ENCODE measurements around the gene MUL1. TPM values are rescaled to one million over a fixed set of nuclear protein-coding genes. Genes with fewer than 3 reads are reported as not detected.
A peak's percentile ranks its signal among the peaks of the same experiment; 100 is the strongest.

MUL1 gene
- polyA plus RNA-seq, 2 of the 4 experiments (the other 2 are of a cell fraction) = 20.0 to 24.5 TPM

DNA sequence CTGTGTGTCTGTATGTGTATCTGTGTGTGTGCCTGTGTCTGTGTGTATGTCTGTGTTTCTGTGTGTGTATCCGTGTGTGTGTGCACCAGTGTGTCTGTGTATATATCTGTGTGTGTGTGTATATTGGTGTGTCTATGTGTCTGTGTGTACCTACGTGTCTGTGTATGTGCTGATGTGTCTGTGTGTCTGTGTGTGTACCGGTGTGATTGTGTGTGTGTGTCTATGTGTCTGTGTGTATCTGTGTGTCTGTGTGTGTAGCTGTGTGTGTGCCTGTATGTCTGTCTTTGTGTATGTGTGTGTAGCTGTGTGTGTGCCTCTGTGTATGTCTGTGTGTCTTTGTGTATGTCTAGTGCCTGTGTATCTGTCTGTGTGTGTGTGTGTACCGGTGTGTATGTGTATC, 53.9 kb downstream of the MUL1 start:
- H3K4me2 ChIP-seq = no peak overlapping the region
- WGBS (ENCODE audit: missing lambda C conversion rate) = 58% methylated on average over 4 of the region's 4 CpGs
- no peak overlapping the region for H3K27ac ChIP-seq
- POLR2A ChIA-PET = no interaction called here
- H3K4me3 ChIP-seq = no peak overlapping the region
- no peaks in the 10 kb centered on the region for H3K9me3 ChIP-seq
- CTCF ChIA-PET = no interaction called here
- no peak for DNase-seq (ENCODE audit: low read depth in 1 of 2, low spot score in 1 of 2)
- no peak for FAIRE-seq
- ATAC-seq = no peak
- no peak for TF ChIP-seq NFE2L2 (conservative IDR thresholded peaks at IDR 0.05; ENCODE audit: low read length)
- no peak for TF ChIP-seq MAFK (IDR thresholded peaks at IDR 0.05; ENCODE audit: partially characterized antibody)
- no peaks in the 10 kb centered on the region for H3K4me1 ChIP-seq

GRCh38 chr1:20449735-20450311, 58.1 kb downstream of the MUL1 start:
- ChIA-PET CTCF (interaction anchor here (1.1 kb wide), 1 partner anchor 237 kb away, joined by 3 read pairs; no protein-coding TSS in a partner anchor), POLR2A (no interaction called here)
- 53% methylated on average over 4 of the region's 4 CpGs for WGBS (ENCODE audit: missing lambda C conversion rate)
- Histone ChIP-seq H3K4me2 (no peak overlapping the region), H3K9me3 (no peaks in the 10 kb centered on the region), H3K4me3 (no peak overlapping the region), H3K4me1 (peaks cover 5% of the 10 kb centered on the region; the same call in 1 of the 3 replicates), H3K27ac (no peak overlapping the region; a peak in 1 of 6 replicates)
- peak; percentile 73 for TF ChIP-seq MAFK (IDR thresholded peaks at IDR 0.05; ENCODE audit: partially characterized antibody)
- TF ChIP-seq, protein P1, sequence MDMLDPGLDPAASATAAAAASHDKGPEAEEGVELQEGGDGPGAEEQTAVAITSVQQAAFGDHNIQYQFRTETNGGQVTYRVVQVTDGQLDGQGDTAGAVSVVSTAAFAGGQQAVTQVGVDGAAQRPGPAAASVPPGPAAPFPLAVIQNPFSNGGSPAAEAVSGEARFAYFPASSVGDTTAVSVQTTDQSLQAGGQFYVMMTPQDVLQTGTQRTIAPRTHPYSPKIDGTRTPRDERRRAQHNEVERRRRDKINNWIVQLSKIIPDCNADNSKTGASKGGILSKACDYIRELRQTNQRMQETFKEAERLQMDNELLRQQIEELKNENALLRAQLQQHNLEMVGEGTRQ (IDR thresholded peaks at IDR 0.05) = no peak
- TF ChIP-seq FOSB (CRISPR knock-in tag; IDR thresholded peaks at IDR 0.05) = no peak
- TF ChIP-seq TP53 (CRISPR knock-in tag; IDR thresholded peaks at IDR 0.05) = no peak
- TF ChIP-seq, protein P2, sequence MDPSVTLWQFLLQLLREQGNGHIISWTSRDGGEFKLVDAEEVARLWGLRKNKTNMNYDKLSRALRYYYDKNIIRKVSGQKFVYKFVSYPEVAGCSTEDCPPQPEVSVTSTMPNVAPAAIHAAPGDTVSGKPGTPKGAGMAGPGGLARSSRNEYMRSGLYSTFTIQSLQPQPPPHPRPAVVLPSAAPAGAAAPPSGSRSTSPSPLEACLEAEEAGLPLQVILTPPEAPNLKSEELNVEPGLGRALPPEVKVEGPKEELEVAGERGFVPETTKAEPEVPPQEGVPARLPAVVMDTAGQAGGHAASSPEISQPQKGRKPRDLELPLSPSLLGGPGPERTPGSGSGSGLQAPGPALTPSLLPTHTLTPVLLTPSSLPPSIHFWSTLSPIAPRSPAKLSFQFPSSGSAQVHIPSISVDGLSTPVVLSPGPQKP (IDR thresholded peaks at IDR 0.05; ENCODE audit: low read depth, low read length) = no peak
- no peak for TF ChIP-seq EHF (CRISPR knock-in tag; IDR thresholded peaks at IDR 0.05)
- TF ChIP-seq POLR2AphosphoS2 (conservative IDR thresholded peaks at IDR 0.05; ENCODE audit: low read length) = no peak
- TF ChIP-seq ZFP36 (IDR thresholded peaks at IDR 0.05; ENCODE audit: borderline replicate concordance, partially characterized antibody) = no peak
- no peak for TF ChIP-seq MAX (IDR thresholded peaks at IDR 0.05)
- no peak for TF ChIP-seq RCOR1 (IDR thresholded peaks at IDR 0.05; ENCODE audit: low read depth, low read length)
- TF ChIP-seq CHD4 (IDR thresholded peaks at IDR 0.05; ENCODE audit: borderline replicate concordance) = no peak
- TF ChIP-seq SMC3 (IDR thresholded peaks at IDR 0.05) = no peak
- TF ChIP-seq NFE2L2 (conservative IDR thresholded peaks at IDR 0.05; ENCODE audit: low read length) = peak; percentile 43; the same call in 1 of the 2 replicates
- no peak for TF ChIP-seq RAD21 (conservative IDR thresholded peaks at IDR 0.05 in 1 of 2, IDR thresholded peaks at IDR 0.05 in 1 of 2)
- no peak for TF ChIP-seq MAZ (IDR thresholded peaks at IDR 0.05; ENCODE audit: borderline replicate concordance, low read depth, low read length)
- no peak for TF ChIP-seq RARB (CRISPR knock-in tag; IDR thresholded peaks at IDR 0.05)
- TF ChIP-seq, protein P3, sequence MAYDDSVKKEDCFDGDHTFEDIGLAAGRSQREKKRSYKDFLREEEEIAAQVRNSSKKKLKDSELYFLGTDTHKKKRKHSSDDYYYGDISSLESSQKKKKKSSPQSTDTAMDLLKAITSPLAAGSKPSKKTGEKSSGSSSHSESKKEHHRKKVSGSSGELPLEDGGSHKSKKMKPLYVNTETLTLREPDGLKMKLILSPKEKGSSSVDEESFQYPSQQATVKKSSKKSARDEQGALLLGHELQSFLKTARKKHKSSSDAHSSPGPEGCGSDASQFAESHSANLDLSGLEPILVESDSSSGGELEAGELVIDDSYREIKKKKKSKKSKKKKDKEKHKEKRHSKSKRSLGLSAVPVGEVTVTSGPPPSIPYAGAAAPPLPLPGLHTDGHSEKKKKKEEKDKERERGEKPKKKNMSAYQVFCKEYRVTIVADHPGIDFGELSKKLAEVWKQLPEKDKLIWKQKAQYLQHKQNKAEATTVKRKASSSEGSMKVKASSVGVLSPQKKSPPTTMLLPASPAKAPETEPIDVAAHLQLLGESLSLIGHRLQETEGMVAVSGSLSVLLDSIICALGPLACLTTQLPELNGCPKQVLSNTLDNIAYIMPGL (CRISPR knock-in tag; IDR thresholded peaks at IDR 0.05; ENCODE audit: borderline replicate concordance) = no peak
- DNase-seq (ENCODE audit: low read depth in 1 of 2, low spot score in 1 of 2) = peak in 1 of 2 experiments; percentile 34
- no peak for FAIRE-seq
- 0 out of 6 replicates have a peak, but pooled peaks of 1 of the 2 experiments have one; percentile 28 for ATAC-seq

Other genes starting within 250 kb of the MUL1 start
- not detected in 2 replicates for gene VWA5B1, start 217.3 kb downstream of the MUL1 start, polyA plus RNA-seq (2011; rRNA removed)
- gene VWA5B1, start 217.3 kb downstream of the MUL1 start, polyA plus RNA-seq (2017; fragmentation: RNase III; extraction: RNeasy Plus Mini Kit Qiagen cat#74134 plus additional on column Dnase treatment) = not detected in 3 replicates
- gene CAMK2N1, start 21.9 kb downstream of the MUL1 start, polyA plus RNA-seq (2011; rRNA removed) = 38.9 and 49.7 TPM in 2 replicates
- 35.8 to 56.4 TPM (median 55.1 TPM) in 3 replicates for gene CAMK2N1, start 21.9 kb downstream of the MUL1 start, polyA plus RNA-seq (2017; fragmentation: RNase III; extraction: RNeasy Plus Mini Kit Qiagen cat#74134 plus additional on column Dnase treatment)
- 0.53 and 0.76 TPM in 2 replicates for gene FAM43B, start 44.4 kb upstream of the MUL1 start, polyA plus RNA-seq (2011; rRNA removed)
- 4.1 to 7.1 TPM (median 6.9 TPM) in 3 replicates for gene FAM43B, start 44.4 kb upstream of the MUL1 start, polyA plus RNA-seq (2017; fragmentation: RNase III; extraction: RNeasy Plus Mini Kit Qiagen cat#74134 plus additional on column Dnase treatment)
- 11.2 and 12.2 TPM in 2 replicates for gene CDA, start 80.9 kb upstream of the MUL1 start, polyA plus RNA-seq (2011; rRNA removed)
- 35.6 to 48.7 TPM (median 44.6 TPM) in 3 replicates for gene CDA, start 80.9 kb upstream of the MUL1 start, polyA plus RNA-seq (2017; fragmentation: RNase III; extraction: RNeasy Plus Mini Kit Qiagen cat#74134 plus additional on column Dnase treatment)
- gene PINK1, start 125.3 kb upstream of the MUL1 start, polyA plus RNA-seq (2011; rRNA removed) = 18.9 and 19.9 TPM in 2 replicates
- gene PINK1, start 125.3 kb upstream of the MUL1 start, polyA plus RNA-seq (2017; fragmentation: RNase III; extraction: RNeasy Plus Mini Kit Qiagen cat#74134 plus additional on column Dnase treatment) = 41.5 to 53.3 TPM (median 51.4 TPM) in 3 replicates
- 231 and 258 TPM in 2 replicates for gene DDOST, start 153.2 kb upstream of the MUL1 start, polyA plus RNA-seq (2011; rRNA removed)
- 154 to 158 TPM (median 156 TPM) in 3 replicates for gene DDOST, start 153.2 kb upstream of the MUL1 start, polyA plus RNA-seq (2017; fragmentation: RNase III; extraction: RNeasy Plus Mini Kit Qiagen cat#74134 plus additional on column Dnase treatment)
- gene KIF17, start 209.9 kb upstream of the MUL1 start, polyA plus RNA-seq (2011; rRNA removed) = 0.78 and 1.0 TPM in 2 replicates
- gene KIF17, start 209.9 kb upstream of the MUL1 start, polyA plus RNA-seq (2017; fragmentation: RNase III; extraction: RNeasy Plus Mini Kit Qiagen cat#74134 plus additional on column Dnase treatment) = 0.75 to 1.1 TPM (median 1.0 TPM) in 3 replicates
- gene SH2D5, start 224.6 kb upstream of the MUL1 start, polyA plus RNA-seq (2011; rRNA removed) = 3.1 and 3.2 TPM in 2 replicates
- 7.2 to 10.3 TPM (median 7.4 TPM) in 3 replicates for gene SH2D5, start 224.6 kb upstream of the MUL1 start, polyA plus RNA-seq (2017; fragmentation: RNase III; extraction: RNeasy Plus Mini Kit Qiagen cat#74134 plus additional on column Dnase treatment)

All from A549 (cell line).